Fibroblast of mammary gland (primary cell): Measurements from ENCODE around the gene MAPK8IP3.
A peak's percentile ranks its signal among the peaks of the same experiment; 100 is the strongest.

ENCODE experiments used
- DNase-seq: peaks from one replicate; pipeline ENCODE4 v3.0.0-alpha.2; 2010; ENCODE audit warnings: low read depth
- H3K4me3 ChIP-seq: 2 replicates; pipeline ENCODE4 v1.5.1; 2011; ENCODE audit warnings: low read depth, mild to moderate bottlenecking, low read length, moderate library complexity; ENCODE audit not compliant: control insufficient read depth
- TF ChIP-seq, protein P1 (sequence below): conservative IDR thresholded peaks from 2 replicates; pipeline ENCODE4 v1.5.1; 2011; ENCODE audit warnings: low read depth, low read length, inconsistent platforms; ENCODE audit not compliant: control insufficient read depth, insufficient read depth

The MAPK8IP3 gene

GRCh38 chr16:1767116-1767994 is 61.4 kb downstream of the MAPK8IP3 start:
- H3K4me3 ChIP-seq = no peak overlapping the region
- DNase-seq = no peak
- TF ChIP-seq, protein P1, sequence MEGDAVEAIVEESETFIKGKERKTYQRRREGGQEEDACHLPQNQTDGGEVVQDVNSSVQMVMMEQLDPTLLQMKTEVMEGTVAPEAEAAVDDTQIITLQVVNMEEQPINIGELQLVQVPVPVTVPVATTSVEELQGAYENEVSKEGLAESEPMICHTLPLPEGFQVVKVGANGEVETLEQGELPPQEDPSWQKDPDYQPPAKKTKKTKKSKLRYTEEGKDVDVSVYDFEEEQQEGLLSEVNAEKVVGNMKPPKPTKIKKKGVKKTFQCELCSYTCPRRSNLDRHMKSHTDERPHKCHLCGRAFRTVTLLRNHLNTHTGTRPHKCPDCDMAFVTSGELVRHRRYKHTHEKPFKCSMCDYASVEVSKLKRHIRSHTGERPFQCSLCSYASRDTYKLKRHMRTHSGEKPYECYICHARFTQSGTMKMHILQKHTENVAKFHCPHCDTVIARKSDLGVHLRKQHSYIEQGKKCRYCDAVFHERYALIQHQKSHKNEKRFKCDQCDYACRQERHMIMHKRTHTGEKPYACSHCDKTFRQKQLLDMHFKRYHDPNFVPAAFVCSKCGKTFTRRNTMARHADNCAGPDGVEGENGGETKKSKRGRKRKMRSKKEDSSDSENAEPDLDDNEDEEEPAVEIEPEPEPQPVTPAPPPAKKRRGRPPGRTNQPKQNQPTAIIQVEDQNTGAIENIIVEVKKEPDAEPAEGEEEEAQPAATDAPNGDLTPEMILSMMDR = no peak

DNA sequence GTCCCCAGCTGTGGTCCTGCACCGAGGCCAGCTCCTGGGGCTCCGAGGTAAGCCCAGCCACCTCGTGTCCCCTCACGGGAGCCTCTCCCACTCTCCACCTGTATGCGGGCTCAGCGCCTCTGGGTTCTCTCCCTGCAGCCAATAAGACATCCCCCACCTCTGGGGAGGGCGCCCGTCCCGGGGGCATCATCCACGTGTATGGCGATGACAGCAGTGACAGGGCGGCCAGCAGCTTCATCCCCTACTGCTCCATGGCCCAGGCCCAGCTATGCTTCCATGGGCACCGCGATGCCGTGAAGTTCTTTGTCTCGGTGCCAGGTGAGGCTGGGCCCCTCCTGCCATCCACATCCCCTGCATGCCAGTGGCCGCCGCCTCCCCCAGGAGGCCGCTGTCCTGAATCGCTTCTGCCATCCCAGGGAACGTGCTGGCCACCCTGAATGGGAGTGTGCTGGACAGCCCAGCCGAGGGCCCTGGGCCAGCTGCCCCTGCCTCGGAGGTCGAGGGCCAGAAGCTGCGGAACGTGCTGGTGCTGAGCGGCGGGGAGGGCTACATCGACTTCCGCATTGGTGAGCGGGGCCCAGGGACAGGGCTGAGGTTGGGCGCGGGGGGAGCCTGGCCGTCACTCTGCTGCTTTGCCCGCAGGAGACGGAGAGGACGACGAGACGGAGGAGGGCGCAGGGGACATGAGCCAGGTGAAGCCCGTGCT is 62.2 kb downstream of the MAPK8IP3 start:
- TF ChIP-seq, protein P1 = no peak
- H3K4me3 ChIP-seq = no peak overlapping the region
- DNase-seq = no peak

GRCh38 chr16:1768767-1769401 is 62.9 kb downstream of the MAPK8IP3 start:
- TF ChIP-seq, protein P1 = no peak
- DNase-seq = no peak
- no peak overlapping the region for H3K4me3 ChIP-seq

DNA sequence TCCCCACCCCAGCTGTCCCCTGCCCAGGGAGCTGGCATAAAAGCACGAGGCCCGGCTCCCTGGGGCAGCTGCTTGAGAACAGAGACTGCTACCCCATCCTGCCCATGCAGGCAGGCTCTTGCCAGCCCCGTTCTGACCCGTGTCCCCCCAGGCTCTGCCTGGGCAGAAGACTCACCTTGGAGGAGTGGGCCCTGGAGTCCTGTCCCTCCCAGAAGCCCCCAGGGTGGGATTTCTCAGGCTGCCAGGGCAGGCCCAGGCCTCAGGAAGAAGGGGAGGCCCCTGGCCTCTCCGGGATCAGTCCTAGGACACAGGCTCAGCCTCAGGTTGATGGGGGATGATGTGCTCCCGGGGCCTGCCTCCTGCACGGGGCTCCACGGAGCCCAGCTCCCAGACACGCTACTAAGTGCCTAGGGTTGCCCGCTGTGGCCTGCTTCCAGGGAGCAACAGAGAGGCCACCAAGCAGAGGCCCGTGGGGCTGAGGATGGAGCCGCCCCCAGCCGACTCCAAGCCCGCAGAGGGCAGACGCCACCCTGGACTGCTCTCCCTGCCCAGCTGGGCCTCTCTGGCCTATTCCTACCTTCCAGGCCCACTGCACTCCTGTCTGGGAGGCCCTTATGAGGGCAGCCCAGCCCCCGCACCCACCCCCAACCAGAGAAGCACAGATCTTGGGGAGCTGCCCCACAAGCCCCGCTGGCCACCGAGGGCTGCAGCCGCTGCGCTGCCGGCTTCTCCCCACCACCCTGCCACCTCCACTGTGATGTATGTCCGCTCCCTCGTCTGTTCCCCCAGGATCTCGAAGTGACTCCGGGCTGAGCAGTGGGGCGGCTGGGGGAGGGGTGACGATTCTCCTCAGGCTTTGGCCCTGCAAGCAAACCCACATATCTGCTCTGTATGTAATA is 63.7 kb downstream of the MAPK8IP3 start:
- no peak for DNase-seq
- TF ChIP-seq, protein P1 = no peak
- H3K4me3 ChIP-seq = peak overlapping the region; percentile 69

DNA sequence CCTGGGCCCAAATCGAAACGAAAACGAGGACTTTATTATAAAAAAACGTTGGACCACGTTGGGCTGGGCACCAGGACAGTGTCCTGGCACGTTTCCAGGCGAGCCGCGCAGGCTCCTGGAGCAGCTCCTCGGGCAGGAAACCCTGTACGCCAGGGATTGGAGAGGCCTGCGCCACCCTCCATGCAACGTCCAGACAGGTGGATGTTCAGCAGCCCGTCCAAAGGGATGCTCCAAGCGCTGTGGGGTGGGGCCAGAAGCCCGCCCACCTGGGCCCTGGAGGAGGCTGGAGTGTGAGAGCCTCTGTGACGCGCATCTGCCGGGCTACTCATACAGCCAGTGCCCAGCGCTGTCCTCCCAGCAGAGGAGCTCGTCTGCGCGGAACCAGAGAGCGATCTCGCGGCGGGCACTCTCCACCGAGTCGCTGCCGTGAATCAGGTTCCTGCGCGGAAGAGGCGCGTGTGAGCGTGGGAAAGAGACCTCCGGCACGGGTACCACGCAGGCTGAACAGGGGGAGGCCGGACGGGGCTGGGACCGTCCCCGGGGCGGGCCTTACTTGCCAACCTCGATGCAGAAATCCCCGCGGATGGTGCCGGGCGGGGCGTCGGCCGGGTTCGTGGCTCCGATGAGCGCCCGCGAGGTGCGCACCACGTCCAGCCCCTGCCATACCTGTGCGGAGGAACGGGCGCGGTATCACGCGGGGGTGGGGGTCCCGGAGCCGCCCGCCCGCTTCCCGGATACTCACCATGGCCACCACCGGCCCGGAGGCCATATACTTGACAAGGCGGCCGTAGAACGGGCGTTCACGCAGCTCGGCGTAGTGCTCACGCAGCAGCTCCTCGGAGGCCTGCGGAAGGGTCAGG is 64.6 kb downstream of the MAPK8IP3 start:
- TF ChIP-seq, protein P1 = no peak
- DNase-seq = peak; percentile 75
- H3K4me3 ChIP-seq = peak overlapping the region; percentile 69
